ENCODE data around the gene GIT2. TPM values are rescaled to one million over a fixed set of nuclear protein-coding genes. Genes with fewer than 3 reads are reported as not detected.

The GIT2 gene
- total RNA-seq, 4 donors from 2014 or later = 14.1 to 31.9 (median 21.0) TPM

- Histone ChIP-seq H3K36me3 (peaks cover 0 to 100% (median 14%) of the 10 kb centered on the region in 3 donors), H3K9me3 (no peaks in the 10 kb centered on the region), H3K27ac (no peak overlapping the region), H3K27me3 (no peaks in the 10 kb centered on the region), H3K4me3 (no peak overlapping the region), H3K4me1 (no peaks in the 10 kb centered on the region)
- intact Hi-C loops (cut with DNase I) = no loop called here
- WGBS, 2 donors = 71 to 72% methylated on average over 4 of the region's 4 CpGs
- TF ChIP-seq CTCF (IDR thresholded peaks at IDR 0.05) (no peak), POLR2A (IDR thresholded peaks at IDR 0.05) (no peak)
- DNase-seq = no peak
Measured at GRCh38 chr12:109963743-109964429, 32.3 kb downstream of the GIT2 start.

GRCh38 chr12:109963330-109963729 is 32.8 kb downstream of the GIT2 start:
- Histone ChIP-seq H3K4me1 (no peaks in the 10 kb centered on the region), H3K9me3 (no peaks in the 10 kb centered on the region), H3K27me3 (no peaks in the 10 kb centered on the region), H3K27ac (no peak overlapping the region), H3K36me3 (peaks cover 0 to 100% (median 14%) of the 10 kb centered on the region in 3 donors), H3K4me3 (no peak overlapping the region)
- no peak for TF ChIP-seq CTCF (IDR thresholded peaks at IDR 0.05)
- no peak for TF ChIP-seq POLR2A (IDR thresholded peaks at IDR 0.05)
- DNase-seq = no peak
- intact Hi-C loops (cut with DNase I) = no loop called here
- WGBS, 2 donors = 79 to 89% methylated on average over 1 of the region's 1 CpG

- Histone ChIP-seq H3K36me3 (peaks cover 0 to 100% (median 14%) of the 10 kb centered on the region in 3 donors), H3K27me3 (no peaks in the 10 kb centered on the region), H3K27ac (no peak overlapping the region), H3K4me3 (no peak overlapping the region), H3K9me3 (no peaks in the 10 kb centered on the region), H3K4me1 (no peaks in the 10 kb centered on the region)
- 58 to 68% methylated on average over 3 of the region's 3 CpGs for WGBS, 2 donors
- TF ChIP-seq CTCF (IDR thresholded peaks at IDR 0.05) (no peak), POLR2A (IDR thresholded peaks at IDR 0.05) (no peak)
- DNase-seq = no peak
- intact Hi-C loops (cut with DNase I) = no loop called here
Measured at GRCh38 chr12:109962398-109962797, 33.8 kb downstream of the GIT2 start.

- no peak for TF ChIP-seq POLR2A (IDR thresholded peaks at IDR 0.05)
- TF ChIP-seq CTCF (IDR thresholded peaks at IDR 0.05) = no peak
- Histone ChIP-seq H3K36me3 (peaks cover 0 to 100% (median 14%) of the 10 kb centered on the region in 3 donors), H3K4me3 (no peak overlapping the region), H3K27ac (no peak overlapping the region), H3K27me3 (no peaks in the 10 kb centered on the region), H3K9me3 (no peaks in the 10 kb centered on the region), H3K4me1 (no peaks in the 10 kb centered on the region)
- intact Hi-C loops (cut with DNase I) = no loop called here
- WGBS, 2 donors = 86 to 88% methylated on average over 6 of the region's 6 CpGs
- no peak for DNase-seq
Measured at GRCh38 chr12:109961612-109962011, 34.6 kb downstream of the GIT2 start.

GRCh38 chr12:109961201-109961600 is 35.0 kb downstream of the GIT2 start:
- H3K36me3 ChIP-seq = peaks cover 0 to 100% (median 14%) of the 10 kb centered on the region in 3 donors
- no peak for DNase-seq
- no peak for TF ChIP-seq CTCF (IDR thresholded peaks at IDR 0.05)
- TF ChIP-seq POLR2A (IDR thresholded peaks at IDR 0.05) = no peak
- H3K27me3 ChIP-seq = no peaks in the 10 kb centered on the region
- intact Hi-C loops (cut with DNase I) = no loop called here
- no peak overlapping the region for H3K4me3 ChIP-seq
- no peaks in the 10 kb centered on the region for H3K9me3 ChIP-seq
- no peaks in the 10 kb centered on the region for H3K4me1 ChIP-seq
- H3K27ac ChIP-seq = no peak overlapping the region
- 83 to 91% methylated on average over 11 to 12 of the region's 14 CpGs for WGBS, 2 donors

Data from esophagus squamous epithelium (tissue), 5 donors.